GM18498 (cell line): ENCODE measurements around the gene ATG5.
"Not testable (repeated sequence)": the region's sequence is repeated elsewhere in the genome, so short reads cannot be mapped to it uniquely, and the experiment has no call there.

Source experiments
- ATAC-seq: cut with Tn5 transposase; IDR thresholded peaks from one replicate; pipeline ENCODE4 v1.9.1; 2021; ENCODE audit warnings: mild to moderate bottlenecking, moderate library complexity; ENCODE audit not compliant: unreplicated experiment

The ATG5 gene

GRCh38 chr6:106160189-106160588 is 165.4 kb downstream of the ATG5 start:
- ATAC-seq = no peak

GRCh38 chr6:106159531-106159940 is 166.0 kb downstream of the ATG5 start:
- ATAC-seq = no peak

GRCh38 chr6:106158816-106159215 is 166.7 kb downstream of the ATG5 start:
- no peak for ATAC-seq

- ATAC-seq = no peak
Observed at GRCh38 chr6:106156863-106157262, 168.7 kb downstream of the ATG5 start.

- ATAC-seq = no peak
Observed at GRCh38 chr6:106156413-106156812, 169.1 kb downstream of the ATG5 start.

GRCh38 chr6:106155219-106155830 is 170.2 kb downstream of the ATG5 start:
- ATAC-seq = no peak

GRCh38 chr6:106154326-106154725 is 171.2 kb downstream of the ATG5 start:
- no peak for ATAC-seq

- no peak for ATAC-seq
Observed at GRCh38 chr6:106152952-106153351, 172.6 kb downstream of the ATG5 start.

- not testable (repeated sequence) for ATAC-seq
Observed at GRCh38 chr6:106152476-106152875, 173.1 kb downstream of the ATG5 start.

GRCh38 chr6:106149472-106150069 is 176.0 kb downstream of the ATG5 start:
- ATAC-seq = no peak

GRCh38 chr6:106147476-106147875 is 178.1 kb downstream of the ATG5 start:
- ATAC-seq = no peak

GRCh38 chr6:106146852-106147351 is 178.7 kb downstream of the ATG5 start:
- ATAC-seq = peak; percentile 37

GRCh38 chr6:106145741-106146227 is 179.8 kb downstream of the ATG5 start:
- ATAC-seq = peak; percentile 27

- ATAC-seq = no peak
Observed at GRCh38 chr6:106145144-106145543, 180.4 kb downstream of the ATG5 start.

GRCh38 chr6:106143665-106144064 is 181.9 kb downstream of the ATG5 start:
- no peak for ATAC-seq

- no peak for ATAC-seq
Observed at GRCh38 chr6:106142876-106143431, 182.6 kb downstream of the ATG5 start.

GRCh38 chr6:106141441-106142237 is 183.9 kb downstream of the ATG5 start:
- peak; percentile 82 for ATAC-seq

- no peak for ATAC-seq
Observed at GRCh38 chr6:106138151-106138550, 187.4 kb downstream of the ATG5 start.

- ATAC-seq = no peak
Observed at GRCh38 chr6:106136845-106137244, 188.7 kb downstream of the ATG5 start.

- ATAC-seq = no peak
Observed at GRCh38 chr6:106135911-106136571, 189.5 kb downstream of the ATG5 start.
